HEK293T (cell line): Measurements from ENCODE around the gene SETSIP.

ENCODE experiments used
- CTCF ChIA-PET: fragments of 350-600 bp; formaldehyde crosslinking; extraction: SDS; loops from one replicate; lab custom pipeline; 2021; ENCODE audit warnings: antibody characterized with exemption, inconsistent platforms; lab: Yijun Ruan, JAX
- POLR2A ChIA-PET: fragments of 350-600 bp; formaldehyde crosslinking; extraction: SDS; loops from one replicate; lab custom pipeline; 2020; ENCODE audit warnings: antibody characterized with exemption, inconsistent platforms; lab: Yijun Ruan, JAX
- DNase-seq: peaks from one replicate; pipeline ENCODE4 v3.0.0; 2012; ENCODE audit warnings: mixed read lengths; ENCODE audit errors: extremely low spot score
- ARNT ChIP-seq: fragments of 450-650 bp; IDR thresholded peaks from 2 replicates; pipeline ENCODE4 v1.6.1; 2017; ENCODE audit warnings: mild to moderate bottlenecking
- BHLHE40 ChIP-seq: fragments of 450-650 bp; IDR thresholded peaks from 2 replicates; pipeline ENCODE4 v1.6.1; 2016; ENCODE audit warnings: mild to moderate bottlenecking, moderate library complexity, borderline replicate concordance
- CTBP1 ChIP-seq: fragments of 450-650 bp; IDR thresholded peaks from 2 replicates; pipeline ENCODE4 v1.6.1; 2016; ENCODE audit warnings: borderline replicate concordance
- ELF4 ChIP-seq: fragments of 450-650 bp; IDR thresholded peaks from 2 replicates; pipeline ENCODE4 v1.6.1; 2017; ENCODE audit warnings: antibody characterized with exemption
- FOXA1 ChIP-seq: fragments of 450-650 bp; IDR thresholded peaks from 2 replicates; pipeline ENCODE4 v1.6.1; 2016; ENCODE audit warnings: mild to moderate bottlenecking
- FOXK2 ChIP-seq: fragments of 450-650 bp; IDR thresholded peaks from 2 replicates; pipeline ENCODE4 v1.6.1; 2016; ENCODE audit warnings: mild to moderate bottlenecking
- FOXM1 ChIP-seq: fragments of 450-650 bp; IDR thresholded peaks from 2 replicates; pipeline ENCODE4 v1.6.1; 2017; ENCODE audit warnings: mild to moderate bottlenecking, borderline replicate concordance
- HDGF ChIP-seq: fragments of 450-650 bp; IDR thresholded peaks from 2 replicates; pipeline ENCODE4 v1.6.1; 2017; ENCODE audit warnings: antibody characterized with exemption, borderline replicate concordance
- L3MBTL2 ChIP-seq: fragments of 450-650 bp; conservative IDR thresholded peaks from 2 replicates; pipeline ENCODE4 v1.6.1; 2016; ENCODE audit warnings: mild to moderate bottlenecking
- LEF1 ChIP-seq: fragments of 450-650 bp; IDR thresholded peaks from 2 replicates; pipeline ENCODE4 v1.6.1; 2017; ENCODE audit warnings: mild to moderate bottlenecking, borderline replicate concordance
- NFRKB ChIP-seq: fragments of 450-650 bp; IDR thresholded peaks from 2 replicates; pipeline ENCODE4 v1.6.1; 2016; ENCODE audit warnings: mild to moderate bottlenecking, moderate library complexity
- SP1 ChIP-seq: fragments of 450-650 bp; IDR thresholded peaks from 2 replicates; pipeline ENCODE4 v1.6.1; 2017
- SUZ12 ChIP-seq: fragments of 450-650 bp; IDR thresholded peaks from 2 replicates; pipeline ENCODE4 v1.6.1; 2016; ENCODE audit warnings: mild to moderate bottlenecking
- TARDBP ChIP-seq: fragments of 450-650 bp; IDR thresholded peaks from 2 replicates; pipeline ENCODE4 v1.6.1; 2016
- ZNF384 ChIP-seq: fragments of 450-650 bp; IDR thresholded peaks from 2 replicates; pipeline ENCODE4 v1.6.1; 2016
- TF ChIP-seq, protein P1 (sequence below): fragments of 450-650 bp; IDR thresholded peaks from 2 replicates; pipeline ENCODE4 v1.6.1; 2016

SETSIP gene

DNA sequence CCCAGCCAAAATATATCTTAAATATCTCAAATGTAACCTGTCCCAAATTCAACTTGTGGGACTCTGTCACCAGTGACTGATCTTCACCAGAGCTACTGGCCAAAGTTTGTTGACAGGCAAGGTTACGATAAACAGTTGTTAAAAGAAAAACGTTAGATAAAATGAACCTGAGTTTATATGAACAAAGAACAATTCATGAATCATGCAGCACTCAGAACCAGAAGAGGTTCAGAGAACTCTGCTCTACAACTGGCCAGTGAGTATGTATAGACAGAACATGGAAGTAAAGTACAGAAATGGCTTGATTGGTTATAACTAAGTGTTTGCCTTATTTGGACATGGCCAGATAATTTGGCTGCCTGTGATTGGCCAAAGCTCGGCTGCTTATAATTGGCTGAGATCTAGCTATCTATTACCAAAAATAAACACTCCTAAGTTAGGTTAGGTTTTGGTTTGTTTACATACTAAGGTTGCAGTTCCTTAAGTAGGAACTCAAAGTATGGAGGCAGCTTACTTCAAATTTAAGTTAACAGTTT, 30.4 kb upstream of the SETSIP start:
- ChIA-PET CTCF (no interaction called here), POLR2A (no interaction called here)
- DNase-seq = no peak
- TF ChIP-seq ELF4 = no peak
- TF ChIP-seq SUZ12 = no peak
- no peak for TF ChIP-seq LEF1
- no peak for TF ChIP-seq SP1
- no peak for TF ChIP-seq HDGF
- no peak for TF ChIP-seq BHLHE40
- no peak for TF ChIP-seq FOXA1
- TF ChIP-seq ZNF384 = no peak
- TF ChIP-seq FOXM1 = no peak
- no peak for TF ChIP-seq ARNT
- no peak for TF ChIP-seq NFRKB
- TF ChIP-seq CTBP1 = no peak
- no peak for TF ChIP-seq FOXK2
- TF ChIP-seq TARDBP = no peak
- TF ChIP-seq, protein P1, sequence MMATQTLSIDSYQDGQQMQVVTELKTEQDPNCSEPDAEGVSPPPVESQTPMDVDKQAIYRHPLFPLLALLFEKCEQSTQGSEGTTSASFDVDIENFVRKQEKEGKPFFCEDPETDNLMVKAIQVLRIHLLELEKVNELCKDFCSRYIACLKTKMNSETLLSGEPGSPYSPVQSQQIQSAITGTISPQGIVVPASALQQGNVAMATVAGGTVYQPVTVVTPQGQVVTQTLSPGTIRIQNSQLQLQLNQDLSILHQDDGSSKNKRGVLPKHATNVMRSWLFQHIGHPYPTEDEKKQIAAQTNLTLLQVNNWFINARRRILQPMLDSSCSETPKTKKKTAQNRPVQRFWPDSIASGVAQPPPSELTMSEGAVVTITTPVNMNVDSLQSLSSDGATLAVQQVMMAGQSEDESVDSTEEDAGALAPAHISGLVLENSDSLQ = no peak
- no peak for TF ChIP-seq L3MBTL2

DNA sequence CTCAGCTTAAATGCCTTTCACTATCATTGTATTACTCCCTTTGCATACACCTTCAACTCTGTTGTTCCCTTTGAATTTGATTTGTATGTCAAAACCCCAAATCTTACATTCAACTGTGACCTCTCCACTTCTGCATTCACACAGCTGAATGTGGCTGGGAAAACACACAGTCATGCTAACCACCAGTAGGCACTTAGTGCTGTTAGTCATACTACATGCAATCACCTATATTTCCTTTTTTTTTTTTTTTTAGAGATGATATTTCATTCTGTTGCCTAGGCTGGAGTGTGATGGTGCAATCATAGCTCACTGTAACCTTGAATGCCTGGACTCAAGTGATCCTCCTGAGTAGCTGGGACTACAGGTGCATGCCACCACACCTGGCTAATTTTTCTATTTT, 21.1 kb upstream of the SETSIP start:
- ChIA-PET CTCF (no interaction called here), POLR2A (no interaction called here)
- TF ChIP-seq ZNF384 (no peak), LEF1 (no peak), TARDBP (no peak), NFRKB (no peak), FOXK2 (no peak), BHLHE40 (no peak), FOXA1 (no peak), L3MBTL2 (no peak), SUZ12 (no peak), SP1 (no peak), FOXM1 (no peak), ARNT (no peak)
- TF ChIP-seq, protein P1 = no peak
- DNase-seq = no peak

DNA sequence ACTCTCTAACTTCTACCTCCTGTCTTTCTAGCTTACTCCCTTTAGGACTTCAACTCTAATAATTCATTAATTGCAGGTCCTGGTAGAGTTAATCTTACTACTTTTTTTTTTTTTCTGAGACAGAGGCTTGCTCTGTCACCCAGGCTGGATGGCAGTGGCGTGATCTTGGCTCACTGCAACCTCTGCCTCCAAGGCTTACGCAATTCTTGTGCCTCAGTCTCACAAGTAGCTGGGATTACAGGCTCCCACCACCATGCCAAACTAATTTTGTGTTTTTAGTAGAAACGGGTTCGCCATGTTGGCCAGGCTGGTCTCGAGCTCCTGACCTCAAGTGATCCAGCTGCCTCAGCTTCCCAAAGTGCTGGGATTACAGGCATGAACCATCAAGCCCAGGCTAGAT, 20.7 kb upstream of the SETSIP start:
- CTCF ChIA-PET = no interaction called here
- POLR2A ChIA-PET = no interaction called here
- no peak for DNase-seq
- no peak for TF ChIP-seq TARDBP
- TF ChIP-seq, protein P1 = no peak
- no peak for TF ChIP-seq FOXK2
- no peak for TF ChIP-seq L3MBTL2
- TF ChIP-seq LEF1 = no peak

DNA sequence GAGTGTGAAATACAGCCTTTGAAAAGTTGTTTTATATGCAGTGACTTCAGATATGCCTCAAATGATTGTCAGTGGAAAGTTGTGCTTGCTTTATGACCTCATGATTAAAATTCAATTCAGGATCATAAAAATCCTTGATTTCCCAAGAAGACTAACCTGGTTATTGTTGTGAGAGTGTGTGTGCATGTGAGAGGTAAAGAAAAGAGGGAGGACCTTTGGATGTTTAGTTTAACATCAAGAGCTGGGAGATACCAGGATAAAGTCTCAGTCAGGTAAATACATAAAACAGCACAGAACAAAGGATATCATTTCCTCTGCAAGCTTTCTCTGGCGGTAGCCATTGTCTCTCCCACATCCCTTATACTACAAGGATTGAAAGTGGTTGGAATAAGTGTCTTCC, 19.4 kb upstream of the SETSIP start:
- TF ChIP-seq ELF4 (no peak), NFRKB (no peak), FOXA1 (no peak), LEF1 (no peak), ARNT (no peak), FOXK2 (no peak), CTBP1 (no peak), SUZ12 (no peak), TARDBP (no peak), L3MBTL2 (no peak), BHLHE40 (no peak), FOXM1 (no peak), SP1 (no peak), HDGF (no peak), ZNF384 (no peak)
- TF ChIP-seq, protein P1 = no peak
- POLR2A ChIA-PET = no interaction called here
- CTCF ChIA-PET = no interaction called here
- no peak for DNase-seq

DNA sequence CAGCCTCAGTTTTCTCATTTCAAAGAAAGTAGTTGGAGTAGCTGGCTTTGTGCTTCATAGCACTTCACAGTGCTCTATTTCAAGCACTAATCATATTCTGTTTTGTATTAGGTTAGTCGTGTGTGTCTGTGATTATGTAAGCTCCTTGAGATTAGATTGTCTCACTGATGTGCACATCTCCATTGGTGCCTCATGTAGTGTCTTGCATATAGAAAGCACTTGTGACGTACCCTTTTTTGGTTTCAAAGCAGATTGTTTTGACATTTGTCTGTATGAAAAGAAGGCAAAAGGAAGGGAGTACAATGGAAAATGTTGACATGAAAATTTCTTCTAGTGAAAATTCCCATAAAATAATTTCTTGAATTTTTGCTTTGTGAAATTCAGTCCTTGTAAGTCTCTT, 18.9 kb upstream of the SETSIP start:
- DNase-seq = no peak
- TF ChIP-seq L3MBTL2 (no peak), FOXK2 (no peak), NFRKB (no peak), FOXA1 (no peak), TARDBP (no peak), FOXM1 (no peak), CTBP1 (no peak)
- TF ChIP-seq, protein P1 = no peak
- CTCF ChIA-PET = no interaction called here
- POLR2A ChIA-PET = no interaction called here

DNA sequence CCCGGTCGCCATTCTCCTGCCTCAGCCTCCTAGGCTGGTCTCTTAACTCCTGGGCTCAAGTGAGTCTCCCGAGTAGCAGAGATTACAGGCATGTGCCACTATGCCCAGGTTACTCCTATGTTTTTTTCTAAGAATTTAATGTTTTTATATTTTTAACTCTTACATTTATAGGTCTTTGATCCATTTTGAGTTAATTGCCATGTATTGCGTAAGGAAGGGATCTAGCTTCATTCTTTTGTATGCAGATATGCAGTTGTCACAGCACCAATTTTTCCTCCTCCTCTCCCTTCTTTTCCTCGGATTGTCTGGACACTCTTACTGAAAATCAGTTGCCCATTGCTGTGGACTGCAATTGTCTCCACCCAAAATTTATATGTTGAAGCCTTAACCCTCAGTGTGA, 16.4 kb upstream of the SETSIP start:
- ChIA-PET CTCF (no interaction called here), POLR2A (no interaction called here)
- TF ChIP-seq FOXM1 (no peak), ZNF384 (no peak), CTBP1 (no peak), LEF1 (no peak), SUZ12 (no peak), HDGF (no peak), SP1 (no peak), ELF4 (no peak), NFRKB (no peak), BHLHE40 (no peak), TARDBP (no peak), FOXK2 (no peak), FOXA1 (no peak), L3MBTL2 (no peak), ARNT (no peak)
- TF ChIP-seq, protein P1 = no peak
- DNase-seq = no peak
